A673 (cell line): ENCODE measurements around the gene RNF208. TPM values are rescaled to one million over a fixed set of nuclear protein-coding genes. Genes with fewer than 3 reads are reported as not detected.

Source experiments
- BruUV-seq: library from RNA; stranded (reverse); fragments of 400-500 nt; replicated peaks from 2 replicates; lab custom pipeline; 2021; lab: Mats Ljungman, UMichigan
- CTCF ChIA-PET: fragments of 300-600 bp; sonication (Branson Sonifier 250); formaldehyde crosslinking; loops from one replicate; lab custom pipeline; 2022; ENCODE audit warnings: antibody characterized with exemption; lab: Charles Lee
- POLR2A ChIA-PET: fragments of 300-600 bp; sonication (Branson Sonifier 250); formaldehyde crosslinking; loops from one replicate; lab custom pipeline; 2022; ENCODE audit warnings: antibody characterized with exemption; ENCODE audit not compliant: low non-redundant PET; lab: Charles Lee
- DNase-seq: peaks from one replicate; pipeline ENCODE4 v3.0.0-alpha.2; 2015; ENCODE audit warnings: low spot score
- H3K27ac ChIP-seq: fragments of 200-600 bp; sonication (generic); 2 replicates; pipeline ENCODE4 v1.5.1; 2016; ENCODE audit warnings: mixed run types, low read depth, mild to moderate bottlenecking, mixed read lengths, antibody characterized with exemption, low read length; ENCODE audit not compliant: poor library complexity, severe bottlenecking
- H3K27me3 ChIP-seq: fragments of 200-600 bp; sonication (generic); replicated peaks from 2 replicates; pipeline ENCODE4 v1.6.1; 2017; ENCODE audit warnings: mixed run types, low read depth, mild to moderate bottlenecking, mixed read lengths, antibody characterized with exemption, low read length; ENCODE audit not compliant: insufficient read depth, poor library complexity
- H3K36me3 ChIP-seq: fragments of 200-600 bp; sonication (generic); 2 replicates; pipeline ENCODE4 v1.6.1; 2016; ENCODE audit warnings: mixed run types, mild to moderate bottlenecking, mixed read lengths, antibody characterized with exemption, low read length; ENCODE audit not compliant: insufficient read depth, poor library complexity, severe bottlenecking
- H3K4me1 ChIP-seq: fragments of 200-600 bp; sonication (generic); 2 replicates; pipeline ENCODE4 v1.6.1; 2017; ENCODE audit warnings: mixed run types, mild to moderate bottlenecking, mixed read lengths, antibody characterized with exemption, low read length; ENCODE audit not compliant: insufficient read depth, poor library complexity, severe bottlenecking
- H3K4me3 ChIP-seq: fragments of 200-600 bp; sonication (generic); 2 replicates; pipeline ENCODE4 v1.5.1; 2016; ENCODE audit warnings: low read depth, mixed run types, mild to moderate bottlenecking, mixed read lengths, low read length; ENCODE audit not compliant: poor library complexity, severe bottlenecking
- H3K9me3 ChIP-seq: fragments of 200-600 bp; sonication (generic); 2 replicates; pipeline ENCODE4 v1.6.1; 2016; ENCODE audit warnings: mixed run types, low read depth, mild to moderate bottlenecking, mixed read lengths, antibody characterized with exemption, low read length; ENCODE audit not compliant: poor library complexity, severe bottlenecking
- CTCF ChIP-seq: fragments of 300-800, 200-600 bp; sonication (generic); conservative IDR thresholded peaks from 2 replicates; pipeline ENCODE4 v1.5.1; 2017; ENCODE audit warnings: low read depth, mild to moderate bottlenecking, antibody characterized with exemption, low read length, moderate library complexity, mixed read lengths
- EZH2 ChIP-seq: fragments of 200-600 bp; sonication (generic); IDR thresholded peaks from 2 replicates; pipeline ENCODE4 v1.6.1; 2017; ENCODE audit warnings: borderline replicate concordance, low read depth, mild to moderate bottlenecking, mixed read lengths, antibody characterized with exemption, low read length; ENCODE audit not compliant: poor library complexity, severe bottlenecking
- intact Hi-C: fragments of 100-400 bp; cut with micrococcal nuclease; formaldehyde crosslinking; loops from one replicate; pipeline ENCODE4 v1.10.0; 2022; ENCODE audit not compliant: unreplicated experiment
- total RNA-seq: library from RNA; stranded (reverse); gene quantifications from 2 replicates; pipeline ENCODE4 v1.2.3, GENCODE V29; 2021

Gene RNF208
- total RNA-seq, 1 experiment from 2014 or later, result 13.7 TPM

GRCh38 chr9:137176302-137177182 lies 45.5 kb downstream of the RNF208 start:
- Histone ChIP-seq H3K27ac (no peak overlapping the region), H3K4me1 (peaks cover 3% of the 10 kb centered on the region), H3K9me3 (no peaks in the 10 kb centered on the region), H3K4me3 (no peak overlapping the region), H3K36me3 (no peaks in the 10 kb centered on the region), H3K27me3 (no peaks in the 10 kb centered on the region)
- DNase-seq, result peak; percentile 53
- ChIA-PET POLR2A (no interaction called here), CTCF (interaction anchor here (0.6 to 1.6 kb wide), 3 partner anchors 47 to 60 kb away, joined by 3 to 6 read pairs (median 4); partner anchors contain the start of gene CYSRT1)
- BruUV-seq, result no TSS peak
- intact Hi-C loops, result no loop called here
- TF ChIP-seq EZH2 (no peak), CTCF (peak; percentile 70)

- POLR2A ChIA-PET, result no interaction called here
- Histone ChIP-seq H3K4me3 (no peak overlapping the region), H3K27me3 (peaks cover 10% of the 10 kb centered on the region), H3K27ac (no peak overlapping the region), H3K9me3 (no peaks in the 10 kb centered on the region), H3K36me3 (no peaks in the 10 kb centered on the region), H3K4me1 (peaks cover 3% of the 10 kb centered on the region)
- no peak for DNase-seq
- no TSS peak for BruUV-seq
- CTCF ChIA-PET, result interaction anchor here (1.3 to 1.6 kb wide), 2 partner anchors 46 to 57 kb away, joined by 6 to 8 read pairs; no protein-coding TSS in a partner anchor
- TF ChIP-seq CTCF (peak; percentile 56), EZH2 (no peak)
- intact Hi-C loops, result no loop called here
Measured at GRCh38 chr9:137175345-137175961, 46.6 kb downstream of the RNF208 start.

- Histone ChIP-seq H3K4me3 (no peak overlapping the region), H3K27me3 (peaks cover 17% of the 10 kb centered on the region), H3K27ac (no peak overlapping the region), H3K36me3 (no peaks in the 10 kb centered on the region), H3K4me1 (peaks cover 3% of the 10 kb centered on the region), H3K9me3 (no peaks in the 10 kb centered on the region)
- DNase-seq, result peak; percentile 45
- intact Hi-C loops, result no loop called here
- ChIA-PET CTCF (interaction anchor here (0.6 to 1.3 kb wide), 2 partner anchors 56 to 62 kb away, joined by 3 to 8 read pairs; no protein-coding TSS in a partner anchor), POLR2A (interaction anchor here (0.6 kb wide), 1 partner anchor 477 kb away, joined by 3 read pairs; no protein-coding TSS in a partner anchor)
- no peak for TF ChIP-seq CTCF
- no peak for TF ChIP-seq EZH2
- BruUV-seq, result no TSS peak
Measured at GRCh38 chr9:137174722-137175293, 47.2 kb downstream of the RNF208 start.
